AG04450 (cell line): ENCODE measurements around the gene TIMM13. TPM values are rescaled to one million over a fixed set of nuclear protein-coding genes. Genes with fewer than 3 reads are reported as not detected.

Experiments
- CTCF ChIA-PET: fragments of 300-600, 350-600 bp; formaldehyde crosslinking; extraction: SDS; loops from one replicate; lab custom pipeline; 2022; ENCODE audit warnings: antibody characterized with exemption, inconsistent platforms; lab: Charles Lee
- POLR2A ChIA-PET: fragments of 350-600 bp; formaldehyde crosslinking; extraction: SDS; loops from one replicate; lab custom pipeline; 2021; ENCODE audit warnings: antibody characterized with exemption, inconsistent platforms; lab: Yijun Ruan, JAX
- DNase-seq: peaks from one replicate; pipeline ENCODE4 v3.0.0-alpha.2; 2011; ENCODE audit warnings: low read depth, low spot score
- H3K27ac ChIP-seq: one replicate; pipeline ENCODE4 v1.5.1; 2012; ENCODE audit warnings: low read depth, low read length, control low read depth
- H3K27me3 ChIP-seq: one replicate; pipeline ENCODE4 v1.6.0; 2012; ENCODE audit warnings: low read length; ENCODE audit not compliant: control insufficient read depth, insufficient read depth
- H3K4me3 ChIP-seq: 2 replicates; pipeline ENCODE4 v1.5.1; 2011; ENCODE audit warnings: mild to moderate bottlenecking, low read depth, low read length, control low read depth
- H3K9me3 ChIP-seq: 2 replicates; pipeline ENCODE4 v1.5.1; 2012; ENCODE audit warnings: low read length; ENCODE audit not compliant: control insufficient read depth, insufficient read depth
- polyA plus RNA-seq: library from polyadenylated mRNA; depleted of rRNA; stranded (reverse); fragments of >200 nt; gene quantifications from 2 replicates; pipeline ENCODE4 v1.2.3, GENCODE V29; 2011
- TF ChIP-seq, protein P1 (sequence below): IDR thresholded peaks from 2 replicates; pipeline ENCODE4 v1.5.1; 2011; ENCODE audit warnings: low read depth, low read length, control low read depth, inconsistent platforms

Gene TIMM13
- polyA plus RNA-seq, 1 experiment = 21.6 TPM

GRCh38 chr19:2429917-2430535 is 2.6 kb upstream of the TIMM13 start:
- ChIA-PET POLR2A (no interaction called here), CTCF (no interaction called here)

GRCh38 chr19:2428756-2429711 is 1.6 kb upstream of the TIMM13 start:
- H3K27ac ChIP-seq = peak overlapping the region; percentile 94
- ChIA-PET CTCF (interaction anchor here (1.5 kb wide), 2 partner anchors 181 to 182 kb away, joined by 4 read pairs; no protein-coding TSS in a partner anchor), POLR2A (interaction anchor here (1.8 to 2.8 kb wide), 2 partner anchors 9 to 47 kb away, joined by 4 to 34 read pairs; partner anchors contain the start of gene GADD45B)
- TF ChIP-seq, protein P1, sequence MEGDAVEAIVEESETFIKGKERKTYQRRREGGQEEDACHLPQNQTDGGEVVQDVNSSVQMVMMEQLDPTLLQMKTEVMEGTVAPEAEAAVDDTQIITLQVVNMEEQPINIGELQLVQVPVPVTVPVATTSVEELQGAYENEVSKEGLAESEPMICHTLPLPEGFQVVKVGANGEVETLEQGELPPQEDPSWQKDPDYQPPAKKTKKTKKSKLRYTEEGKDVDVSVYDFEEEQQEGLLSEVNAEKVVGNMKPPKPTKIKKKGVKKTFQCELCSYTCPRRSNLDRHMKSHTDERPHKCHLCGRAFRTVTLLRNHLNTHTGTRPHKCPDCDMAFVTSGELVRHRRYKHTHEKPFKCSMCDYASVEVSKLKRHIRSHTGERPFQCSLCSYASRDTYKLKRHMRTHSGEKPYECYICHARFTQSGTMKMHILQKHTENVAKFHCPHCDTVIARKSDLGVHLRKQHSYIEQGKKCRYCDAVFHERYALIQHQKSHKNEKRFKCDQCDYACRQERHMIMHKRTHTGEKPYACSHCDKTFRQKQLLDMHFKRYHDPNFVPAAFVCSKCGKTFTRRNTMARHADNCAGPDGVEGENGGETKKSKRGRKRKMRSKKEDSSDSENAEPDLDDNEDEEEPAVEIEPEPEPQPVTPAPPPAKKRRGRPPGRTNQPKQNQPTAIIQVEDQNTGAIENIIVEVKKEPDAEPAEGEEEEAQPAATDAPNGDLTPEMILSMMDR = no peak
- no peak for DNase-seq
- no peak overlapping the region for H3K4me3 ChIP-seq
- H3K9me3 ChIP-seq = no peaks in the 10 kb centered on the region; the same call in 1 of the 2 replicates
- H3K27me3 ChIP-seq = no peaks in the 10 kb centered on the region

More at GRCh38 chr19:2429917-2430535, 2.6 kb upstream of the TIMM13 start:
- Histone ChIP-seq H3K27ac (no peak overlapping the region), H3K4me3 (no peak overlapping the region), H3K27me3 (no peaks in the 10 kb centered on the region), H3K9me3 (no peaks in the 10 kb centered on the region; the same call in 1 of the 2 replicates)
- no peak for DNase-seq
- TF ChIP-seq, protein P1 = no peak

DNA sequence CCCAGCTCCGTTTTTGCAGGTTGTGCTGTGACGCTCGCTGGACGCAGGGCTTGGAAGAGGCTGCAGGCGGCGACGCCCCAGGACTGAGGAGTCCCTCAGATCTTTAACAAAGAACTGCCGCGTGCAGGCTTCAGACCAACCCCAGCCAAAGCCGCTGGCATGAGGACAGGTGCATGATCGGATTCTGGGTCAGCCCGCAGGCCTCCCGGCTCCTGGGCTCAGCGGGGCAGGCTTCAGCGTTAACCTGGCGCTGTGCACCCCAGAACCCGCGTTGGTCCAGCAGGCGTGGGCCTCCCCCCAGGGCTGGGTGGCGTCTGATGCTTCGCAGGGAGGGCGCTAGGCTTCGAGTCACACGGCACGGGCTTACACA is 920 bp upstream of the TIMM13 start:
- no peaks in the 10 kb centered on the region for H3K27me3 ChIP-seq
- ChIA-PET POLR2A (interaction anchor here (0.6 to 2.8 kb wide), 8 partner anchors 10 to 183 kb away, joined by 3 to 34 read pairs (median 4); partner anchors contain the start of genes GADD45B and LMNB2), CTCF (interaction anchor here (0.5 to 1.6 kb wide), 5 partner anchors 182 to 282 kb away, joined by 3 to 7 read pairs (median 4); no protein-coding TSS in a partner anchor)
- peak overlapping the region; percentile 94 for H3K27ac ChIP-seq
- H3K4me3 ChIP-seq = peak overlapping the region; percentile 88
- DNase-seq = no peak
- H3K9me3 ChIP-seq = no peaks in the 10 kb centered on the region; the same call in 1 of the 2 replicates
- TF ChIP-seq, protein P1 = no peak

GRCh38 chr19:2426611-2427428 is 566 bp downstream of the TIMM13 start:
- Histone ChIP-seq H3K27me3 (no peaks in the 10 kb centered on the region), H3K4me3 (peak overlapping the region; percentile 88), H3K27ac (peak overlapping the region; percentile 94), H3K9me3 (no peaks in the 10 kb centered on the region; the same call in 1 of the 2 replicates)
- DNase-seq = no peak
- ChIA-PET CTCF (interaction anchor here (1.5 to 1.6 kb wide), 3 partner anchors 183 to 210 kb away, joined by 4 to 7 read pairs (median 4); no protein-coding TSS in a partner anchor), POLR2A (interaction anchor here (0.6 to 2.8 kb wide), 6 partner anchors 13 to 184 kb away, joined by 3 to 34 read pairs (median 4); partner anchors contain the start of gene GADD45B)
- TF ChIP-seq, protein P1 = no peak
